ENCODE data around the gene ZSCAN1.

DNA sequence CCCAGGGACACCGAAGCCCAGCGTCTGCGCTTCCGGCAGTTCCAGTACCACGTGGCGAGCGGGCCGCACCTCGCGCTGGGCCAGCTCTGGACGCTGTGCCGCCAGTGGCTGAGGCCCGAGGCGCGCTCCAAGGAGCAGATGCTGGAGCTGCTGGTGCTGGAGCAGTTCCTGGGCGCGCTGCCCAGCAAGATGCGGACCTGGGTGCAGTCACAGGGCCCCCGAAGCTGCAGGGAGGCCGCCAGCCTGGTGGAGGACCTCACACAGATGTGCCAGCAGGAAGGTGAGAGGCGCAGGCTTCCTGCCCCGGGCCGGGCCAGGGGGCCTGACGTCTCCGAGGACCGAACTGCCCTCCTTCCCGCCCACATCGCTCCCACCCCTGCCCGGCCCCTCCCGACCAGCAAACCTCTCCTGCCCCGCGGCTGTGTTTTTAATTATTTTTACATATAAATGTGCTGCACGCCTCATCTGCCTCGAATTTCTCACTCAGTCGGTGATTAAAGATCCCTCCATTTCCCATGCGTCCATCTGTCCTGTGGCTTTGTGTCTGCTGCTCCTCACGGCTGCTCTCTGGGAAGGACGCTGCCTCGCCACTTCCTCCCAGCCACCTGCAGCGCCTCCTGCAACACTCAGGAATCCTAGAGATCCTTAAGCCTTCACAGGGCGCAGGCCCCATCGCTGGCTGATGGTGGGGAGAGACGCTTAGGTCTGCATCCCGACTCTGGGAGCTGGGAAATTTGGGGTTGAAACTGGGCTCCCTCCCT lies 4.3 kb downstream of the ZSCAN1 start:
- TF ChIP-seq BHLHE40 (IDR thresholded peaks at IDR 0.05; ENCODE audit: borderline replicate concordance) = no peak
- no peak for TF ChIP-seq ELF4 (IDR thresholded peaks at IDR 0.05)
- no peak for TF ChIP-seq FOXA1 (IDR thresholded peaks at IDR 0.05)
